Measurements from ENCODE around the gene SPO11.

DNA sequence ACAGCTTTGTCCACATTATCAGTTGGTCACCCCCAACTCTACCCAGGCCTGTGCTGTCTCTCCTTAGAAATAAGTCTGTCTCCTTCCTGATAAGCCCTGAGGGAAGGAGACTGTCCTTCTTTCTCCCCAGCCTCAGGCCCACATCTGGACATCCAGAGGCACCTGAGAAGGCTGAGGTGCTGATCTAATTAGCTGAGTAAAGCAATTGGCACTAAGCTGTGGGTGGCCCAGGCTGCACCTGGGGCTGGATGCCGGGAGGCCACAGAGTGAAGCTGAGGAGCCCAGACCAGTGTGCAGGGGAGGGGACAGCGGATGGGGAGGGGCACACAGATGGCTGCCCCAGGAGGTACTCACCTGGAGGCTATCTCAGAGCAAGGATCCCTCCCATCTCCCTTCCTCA lies 37.0 kb upstream of the SPO11 start:
- TF ChIP-seq, protein P1, sequence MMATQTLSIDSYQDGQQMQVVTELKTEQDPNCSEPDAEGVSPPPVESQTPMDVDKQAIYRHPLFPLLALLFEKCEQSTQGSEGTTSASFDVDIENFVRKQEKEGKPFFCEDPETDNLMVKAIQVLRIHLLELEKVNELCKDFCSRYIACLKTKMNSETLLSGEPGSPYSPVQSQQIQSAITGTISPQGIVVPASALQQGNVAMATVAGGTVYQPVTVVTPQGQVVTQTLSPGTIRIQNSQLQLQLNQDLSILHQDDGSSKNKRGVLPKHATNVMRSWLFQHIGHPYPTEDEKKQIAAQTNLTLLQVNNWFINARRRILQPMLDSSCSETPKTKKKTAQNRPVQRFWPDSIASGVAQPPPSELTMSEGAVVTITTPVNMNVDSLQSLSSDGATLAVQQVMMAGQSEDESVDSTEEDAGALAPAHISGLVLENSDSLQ (IDR thresholded peaks at IDR 0.05): no peak
- TF ChIP-seq SP1 (IDR thresholded peaks at IDR 0.05): no peak
- TF ChIP-seq ZNF384 (IDR thresholded peaks at IDR 0.05): no peak

Measured in HEK293T (cell line).